HG02970 (cell line): Measurements from ENCODE around the gene HMOX1.
"Not testable (repeated sequence)": the region's sequence is repeated elsewhere in the genome, so short reads cannot be mapped to it uniquely, and the experiment has no call there.

Source experiments
- ATAC-seq: cut with Tn5 transposase; IDR thresholded peaks from one replicate; pipeline ENCODE4 v1.9.1; 2021; ENCODE audit warnings: mild to moderate bottlenecking, moderate library complexity, moderate number of reproducible peaks; ENCODE audit not compliant: unreplicated experiment, low FRiP score

Gene HMOX1

GRCh38 chr22:35349704-35350538 is 31.0 kb upstream of the HMOX1 start:
- ATAC-seq, result no peak

- peak; percentile 78 for ATAC-seq
These were observed 30.1 kb upstream of the HMOX1 start for GRCh38 chr22:35350539-35351503.

GRCh38 chr22:35352214-35353111 is 28.4 kb upstream of the HMOX1 start:
- ATAC-seq, result no peak

GRCh38 chr22:35353318-35353717 is 27.6 kb upstream of the HMOX1 start:
- no peak for ATAC-seq

DNA sequence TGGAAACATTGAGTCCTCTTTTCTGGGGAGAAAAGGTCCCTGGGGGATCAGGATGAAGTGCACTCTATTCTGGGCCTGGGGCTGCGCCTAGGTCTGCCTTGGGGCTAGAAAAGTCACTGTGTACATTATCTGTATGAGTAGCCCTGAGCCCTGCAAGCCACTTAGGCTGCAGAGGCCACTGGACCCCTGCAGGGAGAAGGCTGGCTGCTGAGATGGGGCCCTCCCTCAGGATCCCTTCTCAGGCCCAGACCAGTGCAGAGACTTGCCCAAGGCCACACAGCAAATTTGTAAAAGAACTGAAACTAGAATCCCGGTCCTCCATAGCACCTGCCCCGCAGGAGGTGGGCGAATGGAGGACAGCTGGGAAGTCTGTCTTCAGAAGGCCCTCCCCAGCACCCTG is 26.8 kb upstream of the HMOX1 start:
- no peak for ATAC-seq

DNA sequence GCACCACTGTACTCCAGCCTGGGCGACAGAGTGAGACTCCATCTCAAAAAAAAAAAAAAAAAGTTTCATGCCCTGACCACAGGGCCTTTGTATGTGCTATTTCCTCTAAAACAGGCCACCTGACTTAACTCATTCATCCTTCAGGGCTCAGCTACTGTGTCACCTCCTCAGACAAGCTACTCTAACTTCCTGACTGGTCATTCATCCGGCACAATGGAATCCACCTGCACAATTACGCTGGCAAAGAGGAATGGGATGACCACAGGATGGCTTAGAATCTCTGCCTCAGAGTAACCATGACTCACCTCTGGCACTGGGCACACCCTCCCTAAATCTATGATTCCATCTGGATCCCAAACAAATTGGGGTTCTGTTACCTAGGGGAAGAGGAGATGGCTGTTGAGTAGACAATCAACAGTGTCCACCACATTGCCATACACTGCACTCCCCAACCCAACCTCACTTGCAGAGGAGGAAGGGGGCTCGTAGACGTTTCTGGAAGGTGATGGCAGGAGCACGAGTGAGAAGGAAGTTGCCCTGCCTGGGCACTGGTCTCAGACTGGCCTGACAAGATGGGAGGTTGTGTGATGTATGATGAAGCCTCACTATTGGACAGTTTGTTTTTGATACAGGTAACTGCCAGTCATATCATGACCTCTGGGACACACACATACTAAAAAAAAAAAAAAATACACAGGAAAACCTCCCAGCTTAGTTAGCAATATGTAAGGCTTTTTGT is 22.8 kb upstream of the HMOX1 start:
- no peak for ATAC-seq

DNA sequence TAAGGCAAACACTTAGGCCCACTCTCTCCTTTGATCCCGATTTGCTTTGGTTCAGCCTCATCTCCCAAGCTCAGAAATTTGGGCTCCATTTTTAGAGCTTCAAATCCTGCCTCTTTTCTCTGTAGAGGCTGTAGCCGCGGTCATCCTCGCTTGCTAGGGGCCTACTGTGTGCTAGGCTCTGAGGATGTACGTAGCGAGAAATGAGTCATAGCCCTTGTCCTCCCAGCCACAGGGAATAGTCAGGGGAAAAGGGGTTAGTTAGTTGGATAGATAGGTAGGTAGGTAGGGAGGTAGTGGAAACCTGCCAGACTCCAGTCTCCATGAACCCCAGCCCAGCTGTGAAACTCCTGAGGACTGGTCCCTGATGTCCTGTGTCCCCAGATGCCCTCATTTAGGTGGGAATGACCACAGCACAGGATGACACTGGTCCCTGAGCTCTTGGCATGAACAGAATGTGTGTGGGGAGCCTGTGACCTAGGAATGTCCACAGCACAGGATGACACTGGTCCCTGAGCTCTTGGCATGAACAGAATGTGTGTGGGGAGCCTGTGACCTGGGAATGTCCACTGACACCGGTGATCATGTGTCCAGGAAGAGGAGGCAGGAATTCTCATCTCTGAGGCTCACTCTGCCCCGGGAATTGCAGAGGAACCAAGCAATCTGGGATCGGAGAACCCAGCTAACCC is 21.4 kb upstream of the HMOX1 start:
- no peak for ATAC-seq

DNA sequence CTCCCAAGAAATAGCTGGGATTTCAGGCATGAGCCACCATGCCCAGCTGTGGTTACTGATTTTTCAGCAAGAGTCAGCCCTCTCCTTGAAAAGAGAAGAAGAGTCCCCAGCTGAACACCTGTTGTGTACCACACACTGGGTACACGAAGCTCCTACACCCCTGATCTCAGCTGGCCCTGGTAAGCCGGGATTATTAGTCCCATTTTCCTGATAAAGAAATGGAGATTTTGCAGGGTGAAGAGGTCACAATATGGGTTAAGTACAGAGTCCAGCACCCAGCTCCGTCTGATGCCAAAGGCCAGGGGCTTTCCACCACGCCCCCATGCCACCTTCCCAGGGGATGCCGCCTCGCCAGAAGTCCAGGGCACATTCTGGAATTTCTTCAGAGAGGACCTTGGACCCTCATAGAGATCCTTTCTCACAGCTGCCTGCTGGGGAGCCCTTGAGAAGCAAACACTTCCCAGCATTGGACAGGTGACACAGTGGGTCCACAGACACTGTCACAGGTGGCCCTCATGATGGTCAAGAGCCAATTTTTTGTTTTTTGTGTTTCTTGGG is 19.8 kb upstream of the HMOX1 start:
- no peak for ATAC-seq

DNA sequence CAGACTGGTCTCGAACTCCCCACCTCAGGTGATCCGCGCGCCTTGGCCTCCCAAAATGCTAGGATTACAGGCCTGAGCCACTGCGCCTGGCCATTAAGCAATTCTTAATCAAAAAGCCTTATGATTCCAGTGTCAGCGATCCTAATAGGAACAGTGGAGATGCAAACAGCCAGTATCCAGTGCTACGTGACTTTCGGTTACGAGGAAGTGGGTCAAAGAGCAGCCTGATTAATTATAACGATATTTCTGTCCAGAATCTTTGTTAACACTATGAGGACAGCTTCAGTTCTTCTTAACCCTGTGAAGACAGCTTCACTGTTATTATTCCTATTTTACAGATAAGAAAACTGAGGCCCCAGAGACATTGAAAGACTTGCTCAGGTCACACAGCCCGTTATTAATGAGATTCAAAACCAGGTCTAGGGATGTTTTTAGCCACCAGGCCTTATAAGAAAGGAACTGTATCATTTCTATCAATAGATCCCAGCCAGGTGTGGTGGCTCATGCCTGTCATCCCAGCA is 17.3 kb upstream of the HMOX1 start:
- ATAC-seq, result no peak

DNA sequence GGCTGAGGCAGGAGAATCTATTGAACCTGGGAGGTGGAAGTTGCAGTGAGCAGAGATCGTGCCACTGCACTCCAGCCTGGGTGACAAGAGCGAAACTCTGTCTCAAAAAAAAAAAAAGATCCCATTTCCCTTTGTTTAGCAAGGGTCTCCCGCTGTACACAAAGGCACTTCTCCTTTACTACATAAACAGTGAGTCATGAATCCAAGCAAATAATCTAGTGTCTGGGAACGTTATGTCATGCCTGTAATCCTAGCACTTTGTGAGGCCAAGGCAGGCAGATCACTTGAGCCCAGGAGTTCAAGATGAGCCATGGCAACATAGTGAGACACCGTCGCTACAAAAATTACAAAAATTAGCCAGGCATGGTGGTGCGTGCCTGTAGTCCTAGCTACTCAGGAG is 16.7 kb upstream of the HMOX1 start:
- ATAC-seq, result not testable (repeated sequence)

DNA sequence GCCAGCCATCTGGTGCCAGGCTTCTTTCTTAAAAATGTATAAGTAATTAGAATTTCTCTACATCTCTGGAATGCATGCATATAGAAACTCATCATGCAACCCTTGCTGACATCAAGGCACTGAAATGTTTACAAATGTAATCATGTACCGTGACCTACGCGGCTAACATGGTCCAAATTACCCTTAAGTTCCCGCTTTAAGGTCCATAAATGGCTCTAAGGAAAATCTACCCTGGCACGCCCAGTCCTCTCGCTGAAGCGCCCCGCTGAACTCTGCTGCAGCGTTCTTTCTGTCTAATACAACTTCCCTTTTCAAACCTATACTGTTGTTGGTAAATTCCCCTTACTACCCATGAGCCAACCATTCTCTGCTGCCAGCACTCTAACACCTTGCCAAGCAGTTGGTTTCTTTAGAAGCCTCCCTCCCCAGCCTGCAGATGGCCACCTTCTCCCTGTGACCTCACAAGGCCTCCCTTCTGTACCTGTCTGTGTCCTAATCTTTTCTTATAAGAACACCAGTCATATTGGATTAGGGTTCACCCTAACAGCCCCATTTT is 13.5 kb upstream of the HMOX1 start:
- ATAC-seq, result no peak

- ATAC-seq, result no peak
These were observed 12.5 kb upstream of the HMOX1 start for GRCh38 chr22:35368386-35368785.

- no peak for ATAC-seq
These were observed 10.9 kb upstream of the HMOX1 start for GRCh38 chr22:35369996-35370395.

DNA sequence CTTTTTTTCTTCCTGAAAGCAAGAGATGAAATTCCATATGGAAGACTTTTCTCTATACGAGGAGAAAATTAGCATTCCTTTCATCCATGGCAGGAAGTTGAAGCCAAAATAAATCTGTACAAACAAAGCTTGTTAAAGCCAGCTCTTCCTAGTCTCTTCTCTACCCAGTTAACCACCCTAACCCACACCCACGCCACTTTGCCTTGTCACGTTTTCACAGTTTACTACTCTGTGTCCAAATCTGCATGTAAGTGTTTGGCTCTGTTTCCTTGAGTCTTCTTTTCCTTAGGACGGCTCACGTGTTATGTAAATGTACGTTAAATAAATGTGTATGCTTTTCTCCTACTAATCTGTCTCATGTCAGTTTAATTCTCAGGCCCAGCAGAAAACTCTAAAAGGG is 7.1 kb upstream of the HMOX1 start:
- no peak for ATAC-seq

DNA sequence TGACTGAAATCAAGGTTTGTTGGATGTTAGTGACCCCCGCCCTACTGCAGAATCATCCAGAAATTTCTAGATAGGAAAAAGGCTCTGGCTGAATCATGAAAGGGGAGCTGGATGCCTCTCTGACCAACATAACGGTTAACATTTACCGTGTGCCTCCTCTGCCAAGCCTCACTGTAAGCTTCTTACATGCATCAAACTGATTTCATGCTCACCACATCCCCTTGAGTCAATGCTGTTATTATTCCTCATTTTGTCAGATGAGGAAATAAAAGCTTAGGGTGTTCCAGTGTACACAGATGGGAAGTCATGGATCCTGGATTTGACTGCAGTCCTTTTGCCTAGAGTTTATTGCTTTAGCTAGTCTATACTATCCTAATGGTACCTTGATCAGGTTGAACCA is 5.9 kb upstream of the HMOX1 start:
- ATAC-seq, result no peak

- no peak for ATAC-seq
These were observed 5.4 kb upstream of the HMOX1 start for GRCh38 chr22:35375526-35375925.

GRCh38 chr22:35376728-35377472 is 4.0 kb upstream of the HMOX1 start:
- ATAC-seq, result peak; percentile 50

- no peak for ATAC-seq
These were observed 3.2 kb upstream of the HMOX1 start for GRCh38 chr22:35377735-35378134.
